Measurements from ENCODE around the gene FGD3.
"Not testable (repeated sequence)": the region's sequence is repeated elsewhere in the genome, so short reads cannot be mapped to it uniquely, and the experiment has no call there.

Gene FGD3

GRCh38 chr9:93008457-93008856 lies 61.1 kb downstream of the FGD3 start:
- H3K4me3 Mint-ChIP-seq: no peak overlapping the region
- no peaks in the 10 kb centered on the region for H3K27me3 Mint-ChIP-seq
- H3K4me1 Mint-ChIP-seq: peaks cover 23% of the 10 kb centered on the region
- H3K27ac Mint-ChIP-seq: peak overlapping the region; percentile 12
- peaks cover 5% of the 10 kb centered on the region for H3K36me3 Mint-ChIP-seq
- H3K9me3 Mint-ChIP-seq: no peaks in the 10 kb centered on the region

DNA sequence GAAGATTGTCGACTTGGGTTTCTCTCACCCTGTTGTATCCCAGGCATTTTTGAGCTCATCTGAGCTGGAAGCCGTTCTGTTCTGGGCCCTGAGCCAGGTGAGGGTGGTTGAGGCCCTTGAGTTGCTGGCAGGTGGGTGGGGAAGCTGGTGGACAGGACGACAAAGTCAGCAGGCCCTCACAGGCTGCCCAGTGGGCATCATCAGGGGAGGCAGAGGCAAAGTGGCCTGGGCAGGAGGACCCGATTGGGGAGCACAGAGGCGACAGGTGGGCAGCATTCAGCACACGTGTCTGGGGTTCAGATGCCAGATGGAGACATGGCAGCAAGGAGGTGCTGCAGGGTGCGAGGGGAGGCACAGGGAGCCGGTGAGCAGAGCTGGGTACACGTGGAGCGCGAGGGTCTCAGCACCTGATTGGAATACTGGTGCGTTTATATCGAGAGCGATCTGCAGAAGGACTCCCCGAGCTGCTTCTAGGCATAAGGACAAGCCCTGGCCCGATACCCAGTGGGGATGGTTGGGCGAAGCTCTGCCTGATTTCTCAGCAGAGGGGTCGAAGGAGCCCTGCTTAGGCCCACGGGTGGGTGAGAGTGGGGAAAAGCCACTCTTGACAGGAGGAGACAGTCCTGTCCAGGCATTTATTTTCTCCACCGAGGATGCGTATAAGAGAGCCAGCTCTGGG lies 62.2 kb downstream of the FGD3 start:
- no peaks in the 10 kb centered on the region for H3K9me3 Mint-ChIP-seq
- H3K36me3 Mint-ChIP-seq: peaks cover 10% of the 10 kb centered on the region
- H3K27me3 Mint-ChIP-seq: no peaks in the 10 kb centered on the region
- peaks cover 20% of the 10 kb centered on the region for H3K4me1 Mint-ChIP-seq
- no peak overlapping the region for H3K27ac Mint-ChIP-seq
- no peak overlapping the region for H3K4me3 Mint-ChIP-seq

GRCh38 chr9:93010056-93010455 lies 62.7 kb downstream of the FGD3 start:
- Mint-ChIP-seq H3K36me3 (peaks cover 10% of the 10 kb centered on the region), H3K27ac (peak overlapping the region; percentile 61), H3K4me1 (peaks cover 18% of the 10 kb centered on the region), H3K9me3 (no peaks in the 10 kb centered on the region), H3K27me3 (no peaks in the 10 kb centered on the region), H3K4me3 (no peak overlapping the region)

GRCh38 chr9:93010704-93011103 lies 63.4 kb downstream of the FGD3 start:
- H3K4me3 Mint-ChIP-seq: no peak overlapping the region
- H3K27me3 Mint-ChIP-seq: no peaks in the 10 kb centered on the region
- peaks cover 10% of the 10 kb centered on the region for H3K36me3 Mint-ChIP-seq
- H3K4me1 Mint-ChIP-seq: peaks cover 18% of the 10 kb centered on the region
- H3K27ac Mint-ChIP-seq: peak overlapping the region; percentile 61
- H3K9me3 Mint-ChIP-seq: no peaks in the 10 kb centered on the region

DNA sequence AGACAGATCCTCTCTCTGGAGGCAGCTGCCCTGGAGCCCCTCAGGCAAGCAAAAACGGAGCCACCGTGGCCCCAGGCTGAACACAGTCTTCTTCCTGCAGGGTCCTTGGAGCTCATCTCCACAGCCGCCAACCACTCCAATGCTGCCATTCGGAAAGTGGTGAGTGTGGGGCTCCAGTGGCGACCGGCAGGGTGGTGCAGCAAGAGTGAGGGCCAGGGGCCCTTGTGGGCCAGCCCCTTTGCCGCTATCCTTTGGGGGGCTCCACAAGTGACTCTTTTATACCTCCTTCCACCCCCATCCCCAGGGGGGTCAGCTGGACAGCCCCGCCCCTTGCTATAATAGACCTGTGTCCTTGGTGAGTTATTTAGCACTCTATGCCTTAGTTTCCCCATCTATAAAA lies 63.8 kb downstream of the FGD3 start:
- Mint-ChIP-seq H3K4me3 (no peak overlapping the region), H3K27ac (no peak overlapping the region), H3K4me1 (peaks cover 18% of the 10 kb centered on the region), H3K27me3 (no peaks in the 10 kb centered on the region), H3K36me3 (peaks cover 10% of the 10 kb centered on the region), H3K9me3 (no peaks in the 10 kb centered on the region)

- H3K4me1 Mint-ChIP-seq: peaks cover 18% of the 10 kb centered on the region
- H3K27ac Mint-ChIP-seq: peak overlapping the region; percentile 35
Observed at GRCh38 chr9:93012963-93013855, 65.9 kb downstream of the FGD3 start.

DNA sequence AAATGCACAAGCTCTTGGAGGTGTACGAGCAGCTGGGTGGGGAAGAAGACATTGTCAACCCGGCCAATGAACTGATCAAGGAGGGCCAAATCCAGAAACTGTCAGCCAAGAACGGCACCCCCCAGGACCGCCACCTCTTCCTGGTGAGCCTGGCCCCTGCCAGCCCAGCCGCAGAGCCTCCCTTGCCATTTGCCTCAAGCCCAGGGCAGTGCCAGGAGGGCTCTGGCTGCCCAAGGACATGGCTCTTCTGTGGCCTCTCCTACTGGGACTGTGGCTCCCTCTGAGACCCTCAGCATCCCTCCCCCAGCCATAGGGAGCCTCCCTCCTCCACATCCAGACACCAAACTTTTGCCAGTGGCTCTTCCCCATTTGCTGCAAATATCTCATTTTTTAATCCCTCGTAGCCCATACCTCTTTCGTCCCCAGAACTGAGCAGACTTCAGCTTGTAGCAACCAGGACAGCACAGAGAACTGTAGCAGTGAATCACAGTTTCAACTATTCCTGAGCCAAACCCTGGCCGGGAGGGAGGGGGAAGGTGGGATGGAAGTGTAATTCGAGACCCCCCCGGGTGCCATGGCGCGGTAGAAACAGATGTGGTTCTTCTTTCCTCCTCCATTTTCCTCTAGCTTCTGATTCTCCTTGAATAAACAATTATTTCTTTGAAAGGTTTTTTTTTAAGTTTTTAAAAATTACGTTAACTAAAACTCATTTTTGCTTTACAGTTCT lies 66.7 kb downstream of the FGD3 start:
- H3K27me3 Mint-ChIP-seq: no peaks in the 10 kb centered on the region

More at GRCh38 chr9:93012963-93013855, 65.9 kb downstream of the FGD3 start:
- Mint-ChIP-seq H3K36me3 (peaks cover 9% of the 10 kb centered on the region), H3K27me3 (no peaks in the 10 kb centered on the region), H3K9me3 (no peaks in the 10 kb centered on the region), H3K4me3 (no peak overlapping the region)

GRCh38 chr9:93015190-93015589 lies 67.9 kb downstream of the FGD3 start:
- H3K27me3 Mint-ChIP-seq, H3K27ac Mint-ChIP-seq, H3K9me3 Mint-ChIP-seq, H3K4me3 Mint-ChIP-seq: not testable (repeated sequence)
- H3K36me3 Mint-ChIP-seq: peaks cover 15% of the 10 kb centered on the region
- peaks cover 23% of the 10 kb centered on the region for H3K4me1 Mint-ChIP-seq

More for the DNA sequence above, 66.7 kb downstream of the FGD3 start:
- no peaks in the 10 kb centered on the region for H3K9me3 Mint-ChIP-seq
- peaks cover 19% of the 10 kb centered on the region for H3K4me1 Mint-ChIP-seq
- H3K4me3 Mint-ChIP-seq: no peak overlapping the region
- peak overlapping the region; percentile 59 for H3K27ac Mint-ChIP-seq
- peaks cover 10% of the 10 kb centered on the region for H3K36me3 Mint-ChIP-seq

- Mint-ChIP-seq H3K9me3 (no peaks in the 10 kb centered on the region), H3K27ac (no peak overlapping the region), H3K27me3 (no peaks in the 10 kb centered on the region), H3K36me3 (peaks cover 17% of the 10 kb centered on the region), H3K4me1 (peaks cover 43% of the 10 kb centered on the region), H3K4me3 (no peak overlapping the region)
Observed at GRCh38 chr9:93017621-93018020, 70.3 kb downstream of the FGD3 start.

GRCh38 chr9:93020151-93020550 lies 72.8 kb downstream of the FGD3 start:
- no peaks in the 10 kb centered on the region for H3K9me3 Mint-ChIP-seq
- H3K4me3 Mint-ChIP-seq: no peak overlapping the region
- peaks cover 13% of the 10 kb centered on the region for H3K36me3 Mint-ChIP-seq
- peaks cover 59% of the 10 kb centered on the region for H3K4me1 Mint-ChIP-seq
- H3K27me3 Mint-ChIP-seq: no peaks in the 10 kb centered on the region
- no peak overlapping the region for H3K27ac Mint-ChIP-seq

DNA sequence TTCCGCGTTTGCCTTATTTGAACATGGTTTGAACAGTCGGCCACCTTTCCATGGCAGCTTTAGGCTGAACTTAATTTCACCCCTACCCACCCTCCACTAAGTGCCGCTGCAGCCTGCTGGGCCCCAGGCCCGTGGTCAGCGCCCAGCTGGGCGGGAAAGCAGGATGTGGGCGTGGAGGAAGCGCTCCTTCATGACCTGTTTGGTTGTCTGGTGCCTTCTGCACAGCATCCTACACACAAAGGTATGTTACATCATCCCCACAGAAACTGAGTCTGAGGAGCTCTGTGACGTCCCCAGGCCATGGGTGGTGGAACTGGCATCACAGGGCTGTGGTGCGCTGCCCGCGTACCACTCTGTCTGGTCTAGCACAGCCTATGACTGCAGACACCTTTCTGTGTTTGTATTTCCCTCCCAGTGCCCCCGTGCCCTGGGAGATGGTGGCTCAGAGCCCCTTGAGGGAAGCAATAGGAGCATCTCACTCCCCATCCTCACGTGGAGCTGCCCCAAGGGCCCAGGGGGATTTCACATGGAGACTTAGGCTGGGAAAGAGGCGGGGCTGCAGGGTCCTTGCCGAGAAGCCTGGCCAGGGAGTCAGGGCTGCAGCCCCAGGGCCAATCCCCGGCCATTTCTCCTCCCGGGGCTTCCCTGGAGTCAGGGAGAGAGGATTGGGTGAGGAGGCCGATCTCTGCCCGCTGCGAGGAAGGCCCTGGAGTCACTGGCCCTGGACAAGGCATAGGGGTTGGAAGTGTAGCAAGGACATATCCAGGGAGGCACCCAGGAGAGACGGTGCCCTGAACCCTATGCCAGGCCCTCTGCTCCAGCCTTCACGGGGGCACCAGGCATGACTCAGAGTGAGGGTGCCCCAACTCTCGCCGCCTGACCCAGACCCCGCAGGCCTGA lies 73.7 kb downstream of the FGD3 start:
- Mint-ChIP-seq H3K4me3 (no peak overlapping the region), H3K27ac (peak overlapping the region; percentile 88), H3K36me3 (peaks cover 13% of the 10 kb centered on the region), H3K27me3 (no peaks in the 10 kb centered on the region), H3K4me1 (peaks cover 66% of the 10 kb centered on the region), H3K9me3 (no peaks in the 10 kb centered on the region)

GRCh38 chr9:93022066-93022465 lies 74.7 kb downstream of the FGD3 start:
- H3K27ac Mint-ChIP-seq: peak overlapping the region; percentile 93

GRCh38 chr9:93022721-93023520 lies 75.6 kb downstream of the FGD3 start:
- no peaks in the 10 kb centered on the region for H3K9me3 Mint-ChIP-seq
- H3K27ac Mint-ChIP-seq: peak overlapping the region; percentile 93
- H3K4me1 Mint-ChIP-seq: peaks cover 85% of the 10 kb centered on the region
- H3K36me3 Mint-ChIP-seq: peaks cover 13% of the 10 kb centered on the region
- H3K4me3 Mint-ChIP-seq: no peak overlapping the region
- H3K27me3 Mint-ChIP-seq: no peaks in the 10 kb centered on the region

More at GRCh38 chr9:93022066-93022465, 74.7 kb downstream of the FGD3 start:
- no peaks in the 10 kb centered on the region for H3K27me3 Mint-ChIP-seq
- no peak overlapping the region for H3K4me3 Mint-ChIP-seq
- H3K36me3 Mint-ChIP-seq: peaks cover 13% of the 10 kb centered on the region
- peaks cover 77% of the 10 kb centered on the region for H3K4me1 Mint-ChIP-seq
- no peaks in the 10 kb centered on the region for H3K9me3 Mint-ChIP-seq

DNA sequence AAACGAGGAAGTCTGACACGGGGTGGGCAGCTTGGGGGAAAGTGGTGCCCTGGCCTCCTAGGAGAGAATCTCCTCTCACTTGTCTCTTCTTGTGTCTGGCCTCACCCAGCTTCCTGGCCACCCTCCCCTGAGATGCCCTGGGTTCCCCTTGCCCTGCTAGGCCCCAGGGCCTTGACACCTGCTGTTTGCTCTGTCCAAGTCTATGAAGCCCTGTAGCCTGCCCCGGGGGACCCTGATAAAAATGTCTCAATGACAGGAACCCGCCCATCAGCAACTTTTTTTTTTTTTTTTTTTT lies 76.1 kb downstream of the FGD3 start:
- Mint-ChIP-seq H3K27me3 (no peaks in the 10 kb centered on the region), H3K36me3 (peaks cover 10% of the 10 kb centered on the region), H3K4me3 (no peak overlapping the region), H3K9me3 (no peaks in the 10 kb centered on the region), H3K27ac (peak overlapping the region; percentile 84), H3K4me1 (peaks cover 86% of the 10 kb centered on the region)
